ENCODE data around the gene KCTD1. TPM values are rescaled to one million over a fixed set of nuclear protein-coding genes. Genes with fewer than 3 reads are reported as not detected.

Gene KCTD1
- total and polyA plus RNA-seq, 4 donors = 5.1 to 13.2 (median 9.3) TPM

DNA sequence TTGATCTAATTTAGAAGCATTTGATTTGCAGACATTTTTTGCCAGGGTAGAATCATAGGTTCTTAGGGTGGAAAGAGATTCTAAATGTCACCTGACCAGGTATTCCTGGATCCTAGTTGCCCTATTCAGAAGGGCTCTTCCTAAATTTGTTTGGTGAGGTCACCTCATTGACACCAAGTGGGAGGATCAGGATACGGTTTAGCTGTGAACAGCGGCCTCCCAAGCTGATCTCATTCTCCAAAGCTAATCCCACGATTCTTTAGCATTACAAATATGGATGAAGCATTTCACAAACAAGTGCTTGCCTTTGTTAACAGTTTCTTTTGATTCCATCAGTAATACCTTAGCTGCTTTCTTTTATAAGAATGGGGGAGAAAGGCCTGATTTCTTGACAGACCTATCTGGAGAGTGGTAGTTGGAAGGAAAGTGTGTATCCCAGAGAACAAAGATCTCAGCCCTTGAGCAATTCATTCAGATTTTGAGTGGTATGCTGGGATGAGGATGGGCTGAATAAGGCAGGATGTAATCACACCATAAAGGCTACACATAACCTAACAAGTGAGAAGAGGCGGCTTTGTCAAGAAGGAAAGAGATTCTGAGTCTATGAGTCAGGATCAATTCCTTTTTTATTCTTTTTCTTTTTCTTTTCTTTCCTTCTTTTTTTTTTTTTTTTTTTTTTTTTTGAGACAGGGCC, 16.6 kb downstream of the KCTD1 start:
- intact Hi-C loops (cut with DNase I) = no loop called here
- Histone ChIP-seq H3K27ac (ENCODE audit: low read depth in 1 of 2, low read length in 2 of 2) (no peak overlapping the region), H3K9me3 (ENCODE audit: control insufficient read depth, low read length) (no peaks in the 10 kb centered on the region), H3K27me3 (ENCODE audit: control insufficient read depth in 1 of 2, insufficient read depth in 2 of 2, low read length in 1 of 2) (no peaks in the 10 kb centered on the region), H3K4me3 (ENCODE audit: low read length in 2 of 2) (no peak overlapping the region), H3K4me1 (ENCODE audit: control insufficient read depth in 1 of 2, insufficient read depth in 2 of 2, low read length in 2 of 2) (no peaks in the 10 kb centered on the region), H3K36me3 (ENCODE audit: control insufficient read depth in 1 of 2, insufficient read depth in 2 of 2, low read length in 1 of 2) (no peaks in the 10 kb centered on the region)
- no peak for DNase-seq
- no peak for ATAC-seq (ENCODE audit: low FRiP score)
- 62 to 82% methylated on average over 4 of the region's 4 CpGs for WGBS, 2 donors

DNA sequence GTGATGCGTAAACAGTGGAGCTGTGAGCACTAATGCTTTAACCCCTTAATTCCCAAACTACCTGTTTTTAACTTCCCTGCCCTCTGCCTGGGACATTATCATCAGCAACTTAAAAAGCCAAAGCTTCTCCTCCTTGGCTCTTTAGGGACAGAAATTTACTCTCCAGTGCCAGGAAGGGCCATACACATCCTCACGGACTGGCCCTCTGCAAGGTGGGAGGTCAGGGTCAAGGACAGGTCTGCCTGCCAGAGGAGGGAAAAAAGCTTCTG, 21.5 kb downstream of the KCTD1 start:
- H3K36me3 ChIP-seq (ENCODE audit: control insufficient read depth in 1 of 2, insufficient read depth in 2 of 2, low read length in 1 of 2) = no peaks in the 10 kb centered on the region
- WGBS, 2 donors = 82 to 90% methylated on average over 2 of the region's 2 CpGs
- DNase-seq (no peak), ATAC-seq (ENCODE audit: low FRiP score) (no peak)
- H3K4me3 ChIP-seq (ENCODE audit: low read length in 2 of 2) = no peak overlapping the region
- no peaks in the 10 kb centered on the region for H3K27me3 ChIP-seq (ENCODE audit: control insufficient read depth in 1 of 2, insufficient read depth in 2 of 2, low read length in 1 of 2)
- no peaks in the 10 kb centered on the region for H3K9me3 ChIP-seq (ENCODE audit: control insufficient read depth, low read length)
- intact Hi-C loops (cut with DNase I) = no loop called here
- no peak overlapping the region for H3K27ac ChIP-seq (ENCODE audit: low read depth in 1 of 2, low read length in 2 of 2)
- no peaks in the 10 kb centered on the region for H3K4me1 ChIP-seq (ENCODE audit: control insufficient read depth in 1 of 2, insufficient read depth in 2 of 2, low read length in 2 of 2)

DNA sequence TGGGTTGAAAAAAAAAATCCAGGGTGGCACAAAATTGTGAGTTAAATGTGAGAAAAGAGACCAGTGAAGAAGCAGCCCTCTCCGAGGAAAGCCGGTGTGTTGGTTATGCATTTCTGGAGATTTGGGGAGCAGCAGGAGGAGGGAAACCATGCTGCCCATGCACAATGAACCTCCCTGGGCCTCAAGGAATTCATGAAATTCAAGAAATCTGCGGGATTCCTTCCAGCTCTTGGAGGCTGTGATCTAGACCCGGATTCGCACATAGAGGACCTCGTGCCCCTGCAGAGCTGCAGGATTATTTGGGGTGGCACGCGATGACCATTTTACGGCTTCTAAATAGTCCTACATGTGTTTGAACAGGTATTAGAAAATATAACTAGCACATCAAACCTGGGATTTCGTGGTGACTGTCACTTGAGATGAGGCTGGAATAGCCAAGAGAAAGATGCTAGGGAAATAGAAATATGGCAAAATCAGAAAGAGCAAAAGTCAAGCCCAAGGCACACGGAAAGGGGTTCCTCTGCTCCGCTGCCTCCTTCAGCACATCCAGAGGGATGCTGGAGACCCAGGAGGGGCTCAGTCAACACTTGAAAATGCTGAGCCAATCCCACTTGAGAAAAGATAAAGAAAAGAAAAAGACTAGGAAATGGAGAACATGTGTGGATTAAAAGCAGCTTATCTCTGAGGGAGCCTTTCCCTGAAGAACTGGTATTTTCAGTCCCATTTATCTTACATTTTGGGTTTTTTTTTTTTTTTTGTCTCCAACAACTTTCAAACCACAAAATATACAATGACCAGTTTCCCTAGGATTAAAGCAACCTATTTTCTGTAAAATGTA, 22.0 kb downstream of the KCTD1 start:
- ATAC-seq (ENCODE audit: low FRiP score) (no peak), DNase-seq (no peak)
- Histone ChIP-seq H3K27me3 (ENCODE audit: control insufficient read depth in 1 of 2, insufficient read depth in 2 of 2, low read length in 1 of 2) (no peaks in the 10 kb centered on the region), H3K4me3 (ENCODE audit: low read length in 2 of 2) (no peak overlapping the region), H3K27ac (ENCODE audit: low read depth in 1 of 2, low read length in 2 of 2) (no peak overlapping the region), H3K36me3 (ENCODE audit: control insufficient read depth in 1 of 2, insufficient read depth in 2 of 2, low read length in 1 of 2) (no peaks in the 10 kb centered on the region), H3K4me1 (ENCODE audit: control insufficient read depth in 1 of 2, insufficient read depth in 2 of 2, low read length in 2 of 2) (no peaks in the 10 kb centered on the region), H3K9me3 (ENCODE audit: control insufficient read depth, low read length) (no peaks in the 10 kb centered on the region)
- intact Hi-C loops (cut with DNase I) = no loop called here
- WGBS, 2 donors = 62 to 75% methylated on average over 12 of the region's 12 CpGs

DNA sequence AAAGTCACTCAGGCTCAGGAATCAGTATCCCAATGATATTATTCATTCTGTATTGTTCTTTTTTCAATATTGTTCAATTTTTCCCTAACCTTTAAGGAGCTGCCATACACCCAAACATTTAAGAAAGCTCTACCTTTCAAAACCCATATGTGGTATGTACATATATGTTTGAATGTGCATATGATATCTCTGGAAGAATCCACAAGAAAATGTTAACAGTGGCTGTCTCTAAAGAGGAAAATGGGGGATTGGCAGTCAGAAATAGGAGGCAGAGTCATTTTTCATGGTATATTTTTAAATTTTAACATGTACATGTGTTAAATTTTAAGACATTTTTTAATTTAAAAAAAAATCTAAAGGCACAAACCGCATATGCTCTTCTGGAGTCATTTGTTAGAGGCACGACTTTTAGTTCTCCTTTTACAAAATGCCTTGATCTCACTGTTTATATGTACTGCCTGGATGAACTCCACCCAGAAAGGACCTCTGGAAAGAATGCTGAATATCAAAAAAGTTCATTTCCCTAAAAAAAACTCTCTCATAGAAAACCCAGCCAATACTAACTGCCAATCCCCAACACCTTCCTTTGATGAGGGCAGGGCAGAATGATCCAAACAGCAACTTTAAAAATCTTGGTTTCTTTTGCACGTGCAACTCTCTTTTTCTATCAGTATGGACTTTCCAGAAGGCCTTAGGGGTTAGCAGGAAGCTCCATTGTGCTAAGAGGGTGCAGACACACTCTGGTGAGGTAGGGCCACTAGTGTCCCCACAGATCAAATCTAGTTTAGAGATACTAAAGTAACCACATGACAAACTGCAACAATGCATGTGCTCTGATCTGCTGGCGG, 23.6 kb downstream of the KCTD1 start:
- DNase-seq = no peak
- intact Hi-C loops (cut with DNase I) = no loop called here

DNA sequence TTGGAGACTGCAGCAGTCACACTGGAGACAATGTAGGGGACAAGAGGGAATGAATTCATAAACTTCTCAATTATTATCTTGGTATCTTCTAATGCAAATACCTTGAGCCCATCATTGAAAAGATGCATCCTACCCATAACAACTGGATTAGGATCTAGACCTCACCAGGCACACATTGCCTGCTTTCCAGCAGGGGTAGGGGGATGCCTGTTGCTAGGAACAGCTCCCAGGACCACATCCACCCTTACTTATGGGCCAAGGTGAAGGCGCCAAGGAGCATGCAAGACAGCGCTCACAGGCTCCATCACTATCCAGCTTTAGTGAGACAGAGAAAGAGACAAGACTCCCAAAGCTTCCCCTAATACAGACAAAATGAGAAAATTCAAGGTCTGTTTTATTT, 24.4 kb downstream of the KCTD1 start:
- H3K27ac ChIP-seq (ENCODE audit: low read depth in 1 of 2, low read length in 2 of 2) = no peak overlapping the region
- no peaks in the 10 kb centered on the region for H3K36me3 ChIP-seq (ENCODE audit: control insufficient read depth in 1 of 2, insufficient read depth in 2 of 2, low read length in 1 of 2)
- WGBS, 2 donors = 98 to 99% methylated on average over 2 of the region's 2 CpGs
- H3K27me3 ChIP-seq (ENCODE audit: control insufficient read depth in 1 of 2, insufficient read depth in 2 of 2, low read length in 1 of 2) = no peaks in the 10 kb centered on the region
- DNase-seq (no peak), ATAC-seq (ENCODE audit: low FRiP score) (no peak)
- no peaks in the 10 kb centered on the region for H3K9me3 ChIP-seq (ENCODE audit: control insufficient read depth, low read length)
- no peak overlapping the region for H3K4me3 ChIP-seq (ENCODE audit: low read length in 2 of 2)
- no peaks in the 10 kb centered on the region for H3K4me1 ChIP-seq (ENCODE audit: control insufficient read depth in 1 of 2, insufficient read depth in 2 of 2, low read length in 2 of 2)
- intact Hi-C loops (cut with DNase I) = no loop called here

More for the DNA sequence above, 23.6 kb downstream of the KCTD1 start:
- Histone ChIP-seq H3K9me3 (ENCODE audit: control insufficient read depth, low read length) (no peaks in the 10 kb centered on the region), H3K36me3 (ENCODE audit: control insufficient read depth in 1 of 2, insufficient read depth in 2 of 2, low read length in 1 of 2) (no peaks in the 10 kb centered on the region), H3K4me1 (ENCODE audit: control insufficient read depth in 1 of 2, insufficient read depth in 2 of 2, low read length in 2 of 2) (no peaks in the 10 kb centered on the region), H3K27ac (ENCODE audit: low read depth in 1 of 2, low read length in 2 of 2) (no peak overlapping the region), H3K4me3 (ENCODE audit: low read length in 2 of 2) (no peak overlapping the region), H3K27me3 (ENCODE audit: control insufficient read depth in 1 of 2, insufficient read depth in 2 of 2, low read length in 1 of 2) (no peaks in the 10 kb centered on the region)
- no peak for ATAC-seq (ENCODE audit: low FRiP score)
- 87 to 91% methylated on average over 4 of the region's 4 CpGs for WGBS, 2 donors

DNA sequence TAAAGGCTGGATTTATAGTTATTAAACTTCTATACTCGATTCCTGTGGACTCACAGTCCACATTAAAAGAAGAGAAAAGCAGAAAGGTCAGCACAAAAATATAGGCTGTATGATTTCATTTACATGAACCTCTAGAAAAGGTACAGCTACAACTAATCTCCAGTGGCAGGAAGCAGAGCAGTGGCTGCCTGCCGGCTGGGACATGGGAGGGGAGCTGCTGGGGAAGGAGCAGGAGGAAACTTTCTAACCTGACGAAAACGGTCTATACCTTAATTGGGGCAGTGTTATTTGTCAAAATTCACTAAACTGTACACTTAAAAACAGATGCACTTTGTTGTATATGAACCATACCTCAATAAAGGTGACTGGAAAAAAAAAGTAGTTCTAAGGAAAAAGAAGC, 26.7 kb downstream of the KCTD1 start:
- Histone ChIP-seq H3K27me3 (ENCODE audit: control insufficient read depth in 1 of 2, insufficient read depth in 2 of 2, low read length in 1 of 2) (no peaks in the 10 kb centered on the region), H3K9me3 (ENCODE audit: control insufficient read depth, low read length) (no peaks in the 10 kb centered on the region), H3K27ac (ENCODE audit: low read depth in 1 of 2, low read length in 2 of 2) (no peak overlapping the region), H3K4me3 (ENCODE audit: low read length in 2 of 2) (no peak overlapping the region), H3K36me3 (ENCODE audit: control insufficient read depth in 1 of 2, insufficient read depth in 2 of 2, low read length in 1 of 2) (no peaks in the 10 kb centered on the region), H3K4me1 (ENCODE audit: control insufficient read depth in 1 of 2, insufficient read depth in 2 of 2, low read length in 2 of 2) (no peaks in the 10 kb centered on the region)
- intact Hi-C loops (cut with DNase I) = no loop called here
- WGBS, 2 donors = 89 to 92% methylated on average over 4 of the region's 4 CpGs
- no peak for ATAC-seq (ENCODE audit: low FRiP score)
- no peak for DNase-seq

DNA sequence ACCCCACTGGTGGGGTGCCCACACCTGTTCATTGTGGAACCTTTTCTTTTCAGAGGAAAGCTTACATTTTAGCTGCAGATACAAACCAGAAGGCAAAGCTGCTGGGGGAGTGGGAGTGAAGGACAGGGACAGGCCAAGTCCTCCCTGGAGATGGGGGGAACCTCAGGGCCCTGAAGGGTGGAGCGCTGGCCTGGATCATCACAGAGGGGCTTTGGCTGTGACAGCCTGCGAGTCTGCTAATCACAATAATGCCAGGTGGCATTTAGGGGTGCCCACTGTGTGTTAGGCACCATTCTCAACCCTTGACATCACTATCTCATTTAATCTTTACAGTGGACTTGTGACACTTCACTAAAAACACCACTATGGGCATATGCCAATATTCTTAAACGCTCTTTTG, 27.4 kb downstream of the KCTD1 start:
- Histone ChIP-seq H3K27ac (ENCODE audit: low read depth in 1 of 2, low read length in 2 of 2) (no peak overlapping the region), H3K9me3 (ENCODE audit: control insufficient read depth, low read length) (no peaks in the 10 kb centered on the region), H3K27me3 (ENCODE audit: control insufficient read depth in 1 of 2, insufficient read depth in 2 of 2, low read length in 1 of 2) (no peaks in the 10 kb centered on the region), H3K4me3 (ENCODE audit: low read length in 2 of 2) (no peak overlapping the region), H3K4me1 (ENCODE audit: control insufficient read depth in 1 of 2, insufficient read depth in 2 of 2, low read length in 2 of 2) (no peaks in the 10 kb centered on the region), H3K36me3 (ENCODE audit: control insufficient read depth in 1 of 2, insufficient read depth in 2 of 2, low read length in 1 of 2) (no peaks in the 10 kb centered on the region)
- 94 to 95% methylated on average over 3 of the region's 3 CpGs for WGBS, 2 donors
- DNase-seq (no peak), ATAC-seq (ENCODE audit: low FRiP score) (no peak)
- intact Hi-C loops (cut with DNase I) = no loop called here

DNA sequence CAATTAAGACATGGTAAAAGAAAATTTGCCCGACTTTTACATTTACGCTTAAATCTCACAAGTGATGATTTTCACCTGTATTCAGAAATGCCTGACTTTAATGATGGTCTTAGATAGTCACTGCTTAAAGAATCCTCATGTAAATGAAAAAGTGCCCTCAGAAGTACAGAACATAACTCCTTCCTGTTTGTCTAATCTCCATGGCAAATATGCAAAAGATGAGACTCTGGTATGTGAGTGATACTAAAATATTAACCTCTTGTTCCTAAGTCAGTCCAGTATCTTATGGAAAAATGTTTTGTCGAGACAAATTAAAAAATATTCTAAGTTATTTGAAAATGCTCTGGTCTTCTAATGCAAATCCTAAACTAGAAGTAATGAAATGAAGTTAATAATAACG, 29.2 kb downstream of the KCTD1 start:
- Histone ChIP-seq H3K9me3 (ENCODE audit: control insufficient read depth, low read length) (no peaks in the 10 kb centered on the region), H3K27ac (ENCODE audit: low read depth in 1 of 2, low read length in 2 of 2) (no peak overlapping the region), H3K4me1 (ENCODE audit: control insufficient read depth in 1 of 2, insufficient read depth in 2 of 2, low read length in 2 of 2) (no peaks in the 10 kb centered on the region), H3K36me3 (ENCODE audit: control insufficient read depth in 1 of 2, insufficient read depth in 2 of 2, low read length in 1 of 2) (no peaks in the 10 kb centered on the region), H3K27me3 (ENCODE audit: control insufficient read depth in 1 of 2, insufficient read depth in 2 of 2, low read length in 1 of 2) (no peaks in the 10 kb centered on the region), H3K4me3 (ENCODE audit: low read length in 2 of 2) (no peak overlapping the region)
- DNase-seq = no peak
- ATAC-seq (ENCODE audit: low FRiP score) = no peak
- intact Hi-C loops (cut with DNase I) = no loop called here
- 97 to 99% methylated on average over 4 of the region's 4 CpGs for WGBS, 2 donors
